HS-5 (cell line): ENCODE measurements around the gene KCTD10.
"Not testable (repeated sequence)": the region's sequence is repeated elsewhere in the genome, so short reads cannot be mapped to it uniquely, and the experiment has no call there.

Experiments
- DNase-seq: peaks from one replicate; pipeline ENCODE4 v3.0.0-alpha.2; 2012; ENCODE audit warnings: low read depth

KCTD10 gene

GRCh38 chr12:109449845-109450532 is 27.1 kb downstream of the KCTD10 start:
- DNase-seq = no peak

DNA sequence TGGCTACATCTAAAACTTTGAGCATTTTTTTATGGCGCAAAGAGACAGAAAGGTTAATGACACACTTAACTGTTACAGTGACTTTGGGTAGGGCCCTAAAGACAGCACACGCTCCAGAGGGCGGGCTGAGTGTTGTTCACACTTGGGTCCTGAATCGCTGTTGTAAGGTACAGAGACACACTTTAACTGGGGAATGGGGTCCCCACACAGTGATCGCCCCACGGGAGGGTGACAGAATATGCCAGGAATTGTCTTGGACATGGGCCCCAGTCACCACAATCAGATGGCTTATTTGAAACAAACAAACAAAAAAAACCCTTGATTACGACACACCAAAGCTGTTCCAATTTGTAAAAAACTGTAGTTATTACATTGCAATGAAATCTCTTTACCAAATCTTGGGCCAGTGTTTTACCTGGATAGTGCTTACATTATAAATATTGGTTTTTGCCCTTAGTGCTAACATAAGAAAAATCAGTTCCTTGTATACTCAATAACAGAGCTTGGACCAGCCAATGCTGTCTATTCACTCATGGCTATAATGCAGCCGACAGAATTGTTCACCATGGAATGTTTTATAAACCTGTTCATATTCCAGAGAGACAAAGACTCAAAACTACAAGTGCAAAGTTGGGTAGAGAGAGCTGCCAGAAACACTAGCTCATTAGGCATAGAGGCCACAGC is 28.3 kb downstream of the KCTD10 start:
- no peak for DNase-seq

- DNase-seq = no peak
Measured at GRCh38 chr12:109448272-109448671, 28.8 kb downstream of the KCTD10 start.

- no peak for DNase-seq
Measured at GRCh38 chr12:109447482-109447881, 29.6 kb downstream of the KCTD10 start.

DNA sequence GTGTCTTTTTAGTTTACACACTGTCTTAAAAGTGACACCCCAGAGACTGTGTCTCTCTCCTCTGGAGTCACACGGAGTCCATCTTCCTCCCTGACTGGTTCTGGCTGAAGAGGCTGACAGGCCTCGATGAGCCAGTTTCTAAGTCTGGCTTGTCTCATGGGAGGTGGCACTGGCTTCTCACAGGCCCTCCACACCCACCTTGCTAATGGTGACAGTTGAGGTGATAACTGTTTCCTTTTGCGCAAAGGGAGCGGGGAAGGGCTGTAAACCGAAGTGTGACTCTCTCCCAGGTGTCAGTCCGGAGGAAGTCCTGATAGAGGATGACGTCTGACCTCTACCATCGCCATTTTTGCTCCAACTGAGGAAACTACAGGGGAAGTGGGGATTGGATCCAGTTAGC is 30.2 kb downstream of the KCTD10 start:
- DNase-seq = no peak

- DNase-seq = no peak
Measured at GRCh38 chr12:109445191-109445609, 31.9 kb downstream of the KCTD10 start.

DNA sequence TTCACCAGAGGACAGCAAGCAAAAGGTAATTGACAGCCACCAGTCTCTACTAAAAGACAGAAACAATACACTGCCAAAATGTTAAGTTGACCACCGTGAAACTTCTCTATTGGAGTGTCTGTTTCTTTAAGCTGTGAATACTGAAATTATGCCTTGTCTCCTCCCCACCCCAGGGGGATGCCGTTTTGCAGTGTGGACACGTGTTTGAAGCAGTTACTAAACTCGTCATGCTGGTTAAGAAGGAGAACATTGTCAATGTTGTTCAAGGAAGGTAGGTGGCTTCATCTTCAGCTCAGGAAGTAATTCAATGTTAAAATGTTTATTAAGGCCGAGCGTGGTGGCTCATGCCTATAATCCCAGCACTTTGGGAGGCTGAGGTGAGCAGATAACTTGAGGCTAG is 32.8 kb downstream of the KCTD10 start:
- no peak for DNase-seq

- no peak for DNase-seq
Measured at GRCh38 chr12:109443794-109444193, 33.3 kb downstream of the KCTD10 start.

GRCh38 chr12:109440851-109441490 is 36.1 kb downstream of the KCTD10 start:
- DNase-seq = no peak

- not testable (repeated sequence) for DNase-seq
Measured at GRCh38 chr12:109439951-109440350, 37.1 kb downstream of the KCTD10 start.

DNA sequence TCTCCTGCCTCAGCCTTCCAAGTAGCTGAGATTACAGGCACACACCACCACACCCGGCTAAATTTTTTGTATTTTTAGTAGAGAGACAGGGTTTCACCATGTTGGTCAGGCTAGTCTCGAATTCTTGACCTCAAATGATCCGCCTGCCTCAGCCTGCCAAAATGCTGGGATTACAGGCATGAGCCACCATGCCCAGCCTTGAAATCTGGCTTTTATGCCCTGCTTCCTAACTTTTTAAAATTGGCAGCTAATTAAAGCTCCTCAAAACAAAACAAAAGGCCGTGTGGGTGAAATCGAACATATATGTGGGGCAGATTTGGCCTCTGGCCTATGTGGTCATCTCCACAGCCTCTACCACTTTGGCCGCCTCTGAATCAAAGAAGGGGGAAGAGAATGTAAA is 37.9 kb downstream of the KCTD10 start:
- DNase-seq = no peak

- no peak for DNase-seq
Measured at GRCh38 chr12:109436188-109436560, 40.9 kb downstream of the KCTD10 start.

GRCh38 chr12:109435428-109436187 is 41.5 kb downstream of the KCTD10 start:
- DNase-seq = no peak

DNA sequence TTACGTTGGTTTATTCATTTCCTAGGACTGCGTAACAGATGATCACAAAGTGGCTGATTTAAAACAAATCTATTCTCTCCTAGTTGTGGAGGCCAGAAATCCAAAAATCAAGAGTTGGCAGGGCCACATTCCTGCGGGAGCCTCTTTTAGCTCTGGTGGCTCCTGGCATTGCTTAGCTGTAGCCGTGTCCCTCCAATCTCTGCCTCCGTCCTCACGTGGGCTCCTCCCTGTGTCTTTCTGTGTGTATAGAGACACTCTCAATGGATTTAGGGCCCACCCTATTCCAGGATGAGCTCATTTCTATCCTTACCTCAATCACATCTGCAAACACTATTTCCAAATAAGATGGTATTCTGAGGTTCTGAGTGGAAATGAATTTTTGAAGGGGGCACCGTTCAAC is 42.5 kb downstream of the KCTD10 start:
- DNase-seq = no peak

- no peak for DNase-seq
Measured at GRCh38 chr12:109433618-109434017, 43.5 kb downstream of the KCTD10 start.

- DNase-seq = peak; percentile 33
Measured at GRCh38 chr12:109432842-109433304, 44.2 kb downstream of the KCTD10 start.

GRCh38 chr12:109432431-109432830 is 44.7 kb downstream of the KCTD10 start:
- DNase-seq = no peak

DNA sequence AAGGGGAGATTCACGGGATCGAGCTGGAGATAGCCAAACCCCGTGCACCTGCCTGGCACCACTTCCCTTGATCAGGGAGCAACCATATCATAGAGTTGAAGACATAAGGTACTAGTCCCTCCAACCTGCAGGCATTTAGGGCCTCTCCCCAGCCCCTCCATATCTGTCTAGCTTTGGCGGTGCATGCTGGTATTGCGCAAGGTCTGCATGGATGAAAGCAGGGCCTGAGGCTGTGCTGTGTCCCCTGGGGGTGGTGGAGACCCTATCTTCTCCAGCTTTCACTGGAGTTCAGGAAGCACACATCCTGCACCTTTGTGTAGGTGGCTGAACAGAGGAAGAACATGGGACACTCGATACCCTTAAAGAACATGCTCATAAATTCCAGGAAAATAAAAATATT is 46.9 kb downstream of the KCTD10 start:
- DNase-seq = no peak

- not testable (repeated sequence) for DNase-seq
Measured at GRCh38 chr12:109428804-109429203, 48.3 kb downstream of the KCTD10 start.

DNA sequence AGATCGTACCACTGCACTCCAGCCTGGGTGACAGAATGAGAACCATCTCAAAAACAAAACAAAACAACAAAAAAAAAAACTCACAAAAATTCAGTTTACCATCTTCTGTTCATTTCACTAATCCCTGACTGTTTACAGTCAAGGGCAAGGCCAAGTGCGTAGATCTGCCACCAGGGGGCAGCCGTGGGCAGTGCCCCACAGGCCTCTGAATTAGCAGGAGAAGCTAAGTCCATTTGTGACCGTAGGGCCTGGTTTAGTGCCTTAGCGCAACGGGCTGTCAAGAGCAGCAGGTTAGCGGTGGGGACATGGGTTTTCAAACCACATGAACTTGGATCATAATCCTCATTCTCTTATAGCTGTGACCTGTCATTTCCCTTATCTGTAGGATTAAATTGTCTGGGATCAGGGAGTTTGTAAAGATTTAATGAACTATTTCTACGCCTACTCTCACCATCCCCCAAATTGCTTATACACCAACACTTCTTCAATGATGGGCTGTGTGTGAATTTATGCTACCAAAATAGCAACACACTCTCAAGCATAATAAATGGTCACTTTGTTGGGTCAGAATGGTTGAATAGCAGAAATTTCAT is 49.0 kb downstream of the KCTD10 start:
- DNase-seq = peak; percentile 30

GRCh38 chr12:109423392-109423791 is 53.7 kb downstream of the KCTD10 start:
- DNase-seq = no peak

GRCh38 chr12:109422251-109422650 is 54.8 kb downstream of the KCTD10 start:
- no peak for DNase-seq
